ENCODE results near the gene ATP9A.

The ATP9A gene

DNA sequence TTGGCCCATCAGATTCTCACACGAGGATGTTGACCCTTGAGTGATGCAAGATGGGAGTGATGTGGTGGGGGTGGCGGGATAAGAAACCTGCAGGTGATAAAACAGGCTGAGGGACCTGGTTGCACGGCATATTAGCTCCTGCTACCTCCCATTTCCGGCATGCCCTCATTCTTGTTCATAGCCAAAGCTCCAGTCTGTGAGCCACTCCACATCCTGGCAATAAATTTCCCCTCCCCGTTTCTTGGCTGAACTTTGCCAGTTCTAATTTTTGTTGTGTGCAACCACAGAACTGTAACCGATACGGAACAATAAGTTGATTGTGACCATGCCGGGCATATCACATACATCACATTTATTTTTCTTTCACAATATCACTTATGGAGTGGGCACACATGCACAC, 184.1 kb downstream of the ATP9A start:
- H3K4me3 ChIP-seq = no peak overlapping the region
- no peaks in the 10 kb centered on the region for H3K9me3 ChIP-seq
- no peaks in the 10 kb centered on the region for H3K4me1 ChIP-seq
- H3K36me3 ChIP-seq (replicated peaks) = no peaks in the 10 kb centered on the region
- in situ Hi-C loops (cut with MboI; ENCODE audit: low sequenced_read_pairs) = no loop called here
- H3K27me3 ChIP-seq (ENCODE audit: low read depth) = no peaks in the 10 kb centered on the region
- no peak for DNase-seq (ENCODE audit: low spot score in 2 of 2)

- DNase-seq (ENCODE audit: low spot score in 2 of 2) = no peak
- no peaks in the 10 kb centered on the region for H3K27me3 ChIP-seq (ENCODE audit: low read depth)
Measured at GRCh38 chr20:51583499-51583898, 184.7 kb downstream of the ATP9A start.

DNA sequence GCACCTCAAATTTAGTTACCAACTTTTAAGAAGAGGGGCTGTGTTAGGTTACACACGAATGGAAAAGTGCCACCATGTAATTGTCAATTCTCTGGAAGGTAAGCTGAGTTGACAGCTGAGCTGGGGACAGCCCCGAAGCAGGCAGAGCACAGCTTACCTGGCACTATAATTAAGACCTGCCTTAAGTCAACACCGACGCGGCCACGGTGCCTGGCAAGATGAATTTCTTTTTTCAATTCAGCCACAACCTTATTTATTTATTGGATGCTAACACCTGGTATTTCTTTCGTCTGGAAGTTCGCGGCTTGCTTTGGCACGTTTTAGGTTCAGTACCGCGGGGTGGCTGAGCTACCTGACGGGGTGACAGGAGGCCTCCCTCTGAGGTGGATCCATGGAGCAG, 185.1 kb downstream of the ATP9A start:
- DNase-seq (ENCODE audit: low spot score in 2 of 2) = no peak
- Histone ChIP-seq H3K9me3 (no peaks in the 10 kb centered on the region), H3K4me1 (no peaks in the 10 kb centered on the region), H3K27me3 (ENCODE audit: low read depth) (no peaks in the 10 kb centered on the region), H3K36me3 (replicated peaks) (no peaks in the 10 kb centered on the region), H3K4me3 (no peak overlapping the region)
- in situ Hi-C loops (cut with MboI; ENCODE audit: low sequenced_read_pairs) = no loop called here

More at GRCh38 chr20:51583499-51583898, 184.7 kb downstream of the ATP9A start:
- H3K36me3 ChIP-seq (replicated peaks) = no peaks in the 10 kb centered on the region
- H3K9me3 ChIP-seq = no peaks in the 10 kb centered on the region
- in situ Hi-C loops (cut with MboI; ENCODE audit: low sequenced_read_pairs) = no loop called here
- H3K4me1 ChIP-seq = no peaks in the 10 kb centered on the region
- H3K4me3 ChIP-seq = no peak overlapping the region

GRCh38 chr20:51581571-51581970, 186.6 kb downstream of the ATP9A start:
- no peaks in the 10 kb centered on the region for H3K27me3 ChIP-seq (ENCODE audit: low read depth)
- in situ Hi-C loops (cut with MboI; ENCODE audit: low sequenced_read_pairs) = no loop called here
- no peaks in the 10 kb centered on the region for H3K36me3 ChIP-seq (replicated peaks)
- H3K4me3 ChIP-seq = no peak overlapping the region
- H3K9me3 ChIP-seq = no peaks in the 10 kb centered on the region
- DNase-seq (ENCODE audit: low spot score in 2 of 2) = no peak
- no peaks in the 10 kb centered on the region for H3K4me1 ChIP-seq

DNA sequence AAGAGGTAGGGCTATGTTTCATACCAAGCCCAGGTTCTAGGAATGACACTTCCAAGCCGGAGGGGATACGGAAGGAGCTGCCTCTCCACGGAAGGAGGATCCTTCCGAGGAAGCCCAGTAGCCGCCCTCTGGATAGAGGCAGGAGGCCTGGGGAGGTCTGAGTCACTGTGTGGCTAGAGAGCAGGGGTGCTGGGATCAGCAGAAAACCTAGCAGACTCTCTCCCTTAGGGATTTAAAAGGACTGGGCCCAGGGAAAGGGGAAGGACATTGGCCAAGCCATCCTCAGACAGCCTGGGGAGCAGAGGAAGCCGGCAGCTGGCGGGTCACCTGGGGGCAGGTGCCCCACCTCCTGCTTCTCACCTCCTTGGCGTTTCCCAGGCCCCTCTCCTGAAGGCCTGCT, 189.1 kb downstream of the ATP9A start:
- no peak for DNase-seq (ENCODE audit: low spot score in 2 of 2)
- in situ Hi-C loops (cut with MboI; ENCODE audit: low sequenced_read_pairs) = no loop called here
- H3K9me3 ChIP-seq = no peaks in the 10 kb centered on the region
- H3K36me3 ChIP-seq (replicated peaks) = no peaks in the 10 kb centered on the region
- H3K4me1 ChIP-seq = no peaks in the 10 kb centered on the region
- H3K27me3 ChIP-seq (ENCODE audit: low read depth) = no peaks in the 10 kb centered on the region
- no peak overlapping the region for H3K4me3 ChIP-seq

DNA sequence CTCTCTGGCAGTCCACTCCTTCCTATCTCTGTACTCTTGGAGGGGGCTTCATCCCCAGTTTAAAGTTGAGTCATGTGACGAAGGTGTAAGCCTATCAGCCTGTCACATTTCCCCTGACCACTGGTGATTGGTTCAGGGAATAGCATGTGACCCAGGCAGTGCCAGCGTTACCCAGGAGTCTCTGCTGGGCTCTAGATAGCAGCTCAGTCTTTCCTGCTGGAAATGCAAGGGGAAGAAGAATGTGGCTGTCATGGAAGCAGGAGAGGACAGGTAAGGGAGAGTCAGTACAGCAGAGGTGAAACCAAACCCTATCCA, 190.1 kb downstream of the ATP9A start:
- no peak for DNase-seq (ENCODE audit: low spot score in 2 of 2)
- no peaks in the 10 kb centered on the region for H3K9me3 ChIP-seq
- in situ Hi-C loops (cut with MboI; ENCODE audit: low sequenced_read_pairs) = no loop called here
- no peak overlapping the region for H3K4me3 ChIP-seq
- no peaks in the 10 kb centered on the region for H3K36me3 ChIP-seq (replicated peaks)
- H3K4me1 ChIP-seq = no peaks in the 10 kb centered on the region
- no peaks in the 10 kb centered on the region for H3K27me3 ChIP-seq (ENCODE audit: low read depth)

- Histone ChIP-seq H3K27me3 (ENCODE audit: low read depth) (no peaks in the 10 kb centered on the region), H3K36me3 (replicated peaks) (no peaks in the 10 kb centered on the region), H3K9me3 (no peaks in the 10 kb centered on the region), H3K4me1 (no peaks in the 10 kb centered on the region), H3K4me3 (no peak overlapping the region)
- DNase-seq (ENCODE audit: low spot score in 2 of 2) = no peak
- in situ Hi-C loops (cut with MboI; ENCODE audit: low sequenced_read_pairs) = no loop called here
Measured at GRCh38 chr20:51577432-51578144, 190.6 kb downstream of the ATP9A start.

- no peak for DNase-seq (ENCODE audit: low spot score in 2 of 2)
- Histone ChIP-seq H3K4me3 (no peak overlapping the region), H3K4me1 (no peaks in the 10 kb centered on the region), H3K36me3 (replicated peaks) (no peaks in the 10 kb centered on the region), H3K9me3 (no peaks in the 10 kb centered on the region), H3K27me3 (ENCODE audit: low read depth) (no peaks in the 10 kb centered on the region)
- in situ Hi-C loops (cut with MboI; ENCODE audit: low sequenced_read_pairs) = no loop called here
Measured at GRCh38 chr20:51575486-51575885, 192.7 kb downstream of the ATP9A start.

DNA sequence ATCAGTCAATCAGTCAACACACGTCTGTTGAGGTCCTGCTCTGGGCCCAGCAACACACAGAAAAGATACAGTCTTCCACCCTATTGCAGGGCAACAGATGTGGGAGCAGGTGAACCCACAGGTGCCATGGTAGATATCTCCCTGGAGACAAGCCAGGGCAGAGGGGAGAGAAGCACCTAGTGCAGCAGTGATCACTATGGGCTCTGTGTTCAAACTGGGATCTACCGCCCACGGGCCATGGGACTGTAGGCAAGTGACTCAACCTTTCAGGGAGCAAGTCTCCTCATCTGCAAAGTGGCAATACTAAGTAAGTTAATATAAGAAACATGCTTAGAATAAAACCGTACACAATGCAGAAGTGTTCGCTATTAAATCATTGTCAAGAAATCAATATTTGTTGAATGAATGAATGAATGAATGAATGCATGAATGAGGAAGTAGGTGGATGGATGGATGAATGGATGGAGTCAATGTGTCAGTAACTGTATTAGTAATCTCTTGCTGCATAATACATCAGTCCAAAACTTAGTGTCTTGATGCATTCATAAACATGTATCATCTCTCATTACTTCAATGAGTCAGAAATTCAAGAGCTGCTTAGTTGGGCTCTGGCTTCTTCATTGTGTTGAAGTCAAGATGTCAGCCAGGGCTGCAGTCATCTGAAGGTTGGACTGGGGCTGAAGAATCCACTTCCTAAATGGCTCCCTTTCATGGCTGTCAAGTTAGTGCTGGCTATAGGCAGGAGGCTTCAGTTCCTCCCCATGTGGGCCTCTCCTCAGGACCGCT, 193.7 kb downstream of the ATP9A start:
- no peak for DNase-seq (ENCODE audit: low spot score in 2 of 2)
- Histone ChIP-seq H3K36me3 (replicated peaks) (no peaks in the 10 kb centered on the region), H3K27me3 (ENCODE audit: low read depth) (no peaks in the 10 kb centered on the region), H3K4me3 (no peak overlapping the region), H3K9me3 (no peaks in the 10 kb centered on the region), H3K4me1 (no peaks in the 10 kb centered on the region)
- in situ Hi-C loops (cut with MboI; ENCODE audit: low sequenced_read_pairs) = no loop called here

DNA sequence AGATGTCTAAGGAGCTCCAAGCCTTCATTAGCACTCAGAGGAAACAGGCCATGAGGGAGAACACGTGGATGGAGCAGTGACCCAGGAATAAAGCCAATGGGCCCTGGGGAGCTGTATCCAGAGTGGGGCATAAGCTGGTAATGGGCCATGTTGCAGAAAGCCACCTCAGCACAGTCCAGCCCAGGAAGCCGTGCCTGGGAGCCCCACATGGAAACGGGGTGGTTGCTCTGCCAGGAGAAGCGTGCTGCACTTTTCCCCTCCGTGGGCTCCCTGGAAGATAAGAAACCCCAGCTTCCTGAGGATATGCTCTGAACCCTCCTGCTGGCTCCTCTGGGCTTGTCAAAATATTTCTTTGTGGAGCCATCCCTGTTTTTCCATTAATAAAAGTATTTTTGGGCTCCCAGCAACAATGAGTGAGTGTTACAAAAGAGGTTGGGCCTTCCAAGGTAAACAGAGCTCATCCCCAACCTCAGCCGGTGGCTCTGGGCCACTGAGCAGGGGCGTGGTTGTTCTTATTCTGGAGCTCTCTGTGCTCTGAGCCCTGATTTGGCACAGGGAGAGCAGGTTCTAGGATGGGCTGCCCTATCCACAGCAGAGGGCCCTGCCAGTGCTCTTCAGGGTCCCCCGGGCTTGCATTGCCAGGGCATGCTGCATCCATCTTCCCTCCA, 194.5 kb downstream of the ATP9A start:
- in situ Hi-C loops (cut with MboI; ENCODE audit: low sequenced_read_pairs) = no loop called here
- Histone ChIP-seq H3K36me3 (replicated peaks) (no peaks in the 10 kb centered on the region), H3K4me1 (no peaks in the 10 kb centered on the region), H3K4me3 (no peak overlapping the region), H3K9me3 (no peaks in the 10 kb centered on the region), H3K27me3 (ENCODE audit: low read depth) (no peaks in the 10 kb centered on the region)
- no peak for DNase-seq (ENCODE audit: low spot score in 2 of 2)

DNA sequence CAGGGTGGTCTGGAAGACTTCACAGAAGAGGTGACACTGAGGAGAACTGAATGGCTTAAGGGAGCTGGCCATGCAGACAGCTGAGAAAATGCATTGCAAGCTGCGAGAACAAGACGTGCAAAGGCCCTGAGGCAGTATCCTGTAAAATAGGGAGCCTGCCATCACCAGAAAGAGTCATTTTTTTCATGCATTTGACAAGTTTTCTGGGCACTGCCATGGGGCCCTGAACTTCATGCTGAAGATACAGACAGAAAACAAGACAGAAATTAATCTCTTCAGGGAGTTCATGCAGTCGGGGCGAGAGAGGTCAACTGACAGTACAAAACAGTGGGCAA, 196.8 kb downstream of the ATP9A start:
- in situ Hi-C loops (cut with MboI; ENCODE audit: low sequenced_read_pairs) = no loop called here
- Histone ChIP-seq H3K4me1 (no peaks in the 10 kb centered on the region), H3K4me3 (no peak overlapping the region), H3K9me3 (no peaks in the 10 kb centered on the region), H3K36me3 (replicated peaks) (no peaks in the 10 kb centered on the region), H3K27me3 (ENCODE audit: low read depth) (no peaks in the 10 kb centered on the region)
- DNase-seq (ENCODE audit: low spot score in 2 of 2) = no peak

GRCh38 chr20:51570739-51571459, 197.3 kb downstream of the ATP9A start:
- in situ Hi-C loops (cut with MboI; ENCODE audit: low sequenced_read_pairs) = no loop called here
- Histone ChIP-seq H3K27me3 (ENCODE audit: low read depth) (no peaks in the 10 kb centered on the region), H3K9me3 (no peaks in the 10 kb centered on the region), H3K4me1 (no peaks in the 10 kb centered on the region), H3K36me3 (replicated peaks) (no peaks in the 10 kb centered on the region), H3K4me3 (no peak overlapping the region)
- DNase-seq (ENCODE audit: low spot score in 2 of 2) = no peak

GRCh38 chr20:51569815-51570738, 198.1 kb downstream of the ATP9A start:
- DNase-seq (ENCODE audit: low spot score in 2 of 2) = no peak
- Histone ChIP-seq H3K9me3 (no peaks in the 10 kb centered on the region), H3K4me3 (no peak overlapping the region), H3K4me1 (no peaks in the 10 kb centered on the region), H3K36me3 (replicated peaks) (no peaks in the 10 kb centered on the region), H3K27me3 (ENCODE audit: low read depth) (no peaks in the 10 kb centered on the region)
- in situ Hi-C loops (cut with MboI; ENCODE audit: low sequenced_read_pairs) = no loop called here

All from HAP-1 (cell line).